Ramos (cell line): ENCODE results near the gene CMTM7.

ENCODE experiments used
- in situ Hi-C: fragments of 300-500 bp; cut with MboI; formaldehyde crosslinking; loops from one replicate; pipeline ENCODE4 v1.14.3; 2022; ENCODE audit warnings: low sequenced_read_pairs; ENCODE audit not compliant: unreplicated experiment

Gene CMTM7

GRCh38 chr3:32501783-32502117 is 110.1 kb downstream of the CMTM7 start:
- in situ Hi-C loops: loop anchor here (5.0 to 25.0 kb wide), 2 partner anchors 166 to 586 kb away; partner anchors contain the start of genes GLB1 and TMPPE

DNA sequence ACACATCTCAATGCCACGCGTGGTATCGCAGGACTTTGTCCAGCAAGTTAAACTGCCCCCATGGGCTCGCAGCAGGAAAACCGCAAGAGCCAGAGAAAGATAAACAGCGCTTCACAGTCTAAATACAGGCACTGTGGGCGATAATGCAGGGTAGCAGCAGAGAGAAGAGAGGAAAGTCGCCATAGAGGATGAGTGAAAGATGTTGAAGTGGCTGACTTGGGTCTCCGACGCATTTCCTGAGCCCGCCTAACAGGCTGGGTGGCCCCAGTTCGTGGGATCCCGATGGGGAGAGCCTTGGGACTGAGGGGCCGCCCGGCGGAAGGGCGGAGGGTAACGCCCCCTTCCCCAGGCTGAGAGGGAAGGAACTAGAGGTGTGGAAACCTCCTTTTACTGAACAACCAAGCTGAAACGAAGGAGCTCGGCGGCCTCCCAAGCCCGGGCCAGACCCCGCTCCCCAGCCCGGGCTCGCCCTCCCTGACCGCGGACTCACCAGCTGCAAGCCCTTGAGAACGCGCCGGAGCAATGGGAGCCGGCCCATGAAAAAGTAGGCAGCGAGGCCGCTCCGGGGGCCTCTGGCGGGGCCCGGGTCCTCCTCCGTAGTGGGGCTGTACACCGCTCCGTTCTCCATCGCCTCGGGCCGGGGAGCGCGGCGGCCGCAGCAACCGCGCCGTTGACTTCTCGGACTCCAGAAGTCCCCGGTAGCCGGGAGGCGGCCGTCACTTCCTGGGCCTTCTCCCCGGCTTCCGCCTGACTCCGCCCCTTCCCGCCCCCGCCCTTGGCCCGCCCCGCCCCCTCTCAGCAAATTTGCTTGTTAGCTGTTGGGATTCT is 110.7 kb downstream of the CMTM7 start, which contains the start of gene CMTM6:
CMTM6 (minus strand) TSS at position 735 of the 828 bp plus-strand sequence; CDS start at position 628, 107 bp downstream.
- in situ Hi-C loops: loop anchor here (5.0 to 25.0 kb wide), 2 partner anchors 165 to 585 kb away; partner anchors contain the start of genes GLB1 and TMPPE

DNA sequence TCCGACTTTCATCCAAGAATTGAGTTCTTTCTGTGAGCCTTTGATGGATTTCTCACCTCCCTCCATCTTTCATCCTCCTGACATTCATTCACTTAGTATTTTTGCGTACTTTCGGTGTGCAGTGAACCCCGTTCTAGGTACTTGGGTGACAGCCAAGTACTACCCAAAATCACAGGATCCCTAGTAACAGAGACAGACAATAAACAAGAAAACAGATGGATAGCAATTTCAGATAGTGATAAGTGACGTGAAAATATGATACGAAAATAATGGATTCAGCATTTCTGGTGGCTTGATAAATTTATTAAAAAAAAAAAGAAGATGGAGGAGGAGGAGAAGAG is 111.3 kb downstream of the CMTM7 start:
- in situ Hi-C loops: loop anchor here (5.0 to 25.0 kb wide), 2 partner anchors 164 to 584 kb away; partner anchors contain the start of genes GLB1 and TMPPE
